K562 (cell line): ENCODE measurements around the gene YEATS2. TPM values are rescaled to one million over a fixed set of nuclear protein-coding genes. Genes with fewer than 3 reads are reported as not detected.

Experiments
- ARID1B ChIP-seq: fragments of 450-650 bp; IDR thresholded peaks from 2 replicates; pipeline ENCODE4 v1.6.1; 2016; ENCODE audit warnings: antibody characterized with exemption, mild to moderate bottlenecking, inconsistent platforms
- BRD9 ChIP-seq: fragments of 450-650 bp; IDR thresholded peaks from 2 replicates; pipeline ENCODE4 v1.6.1; 2018; ENCODE audit warnings: low read depth; ENCODE audit not compliant: partially characterized antibody
- DNMT1 ChIP-seq: fragments of 450-650 bp; IDR thresholded peaks from 2 replicates; pipeline ENCODE4 v1.6.1; 2016; ENCODE audit warnings: antibody characterized with exemption, mild to moderate bottlenecking
- FOXM1 ChIP-seq, 2 experiments: fragments of 450-650 bp in 1 of 2; sonication (generic) in 1 of 2; formaldehyde crosslinking in 1 of 2; IDR thresholded peaks; 2 replicates each; pipeline versions ENCODE4 v1.6.1 to v1.9.0; 2017 to 2022; ENCODE audit warnings: low read depth in 2 of 2, mild to moderate bottlenecking in 2 of 2, missing genetic modification reagents in 1 of 2, moderate library complexity in 1 of 2
- FUS ChIP-seq: fragments of 200-400 bp; formaldehyde crosslinking; optimal IDR thresholded peaks from 2 replicates; pipeline ENCODE3; 2017; ENCODE audit warnings: low read depth, low read length
- KDM5B ChIP-seq: fragments of 200-600 bp; sonication (generic); IDR thresholded peaks from 2 replicates; pipeline ENCODE4 v1.6.1; 2012; ENCODE audit warnings: low read depth, mild to moderate bottlenecking, moderate library complexity, low read length, control low read depth, inconsistent platforms; ENCODE audit not compliant: insufficient replicate concordance
- OTX1 ChIP-seq: fragments of 450-650 bp; formaldehyde crosslinking; IDR thresholded peaks from 2 replicates; pipeline ENCODE4 v1.4.0; 2022; ENCODE audit warnings: mild to moderate bottlenecking
- TAF7 ChIP-seq: fragments of 450-650 bp; IDR thresholded peaks from 2 replicates; pipeline ENCODE4 v1.6.1; 2016; ENCODE audit warnings: missing genetic modification characterization, missing compliant biosample characterization
- ZNF584 ChIP-seq: fragments of 200-800 bp; sonication (Bioruptor generic); IDR thresholded peaks from 2 replicates; pipeline ENCODE4 v1.6.1; 2016; ENCODE audit warnings: low read depth, mild to moderate bottlenecking, missing genetic modification characterization, missing compliant biosample characterization
- polyA plus RNA-seq, 8 experiments: library from polyadenylated mRNA; depleted of rRNA in 4 of 8; stranded (reverse) in 5 of 8; unstranded in 3 of 8; fragments of >200 nt; fragmentation: Nextera tagmentation in 2 of 8; fragmentation: Illumina TruSeq in 1 of 8; extraction: Ambion mirVana in 2 of 8; extraction: Trizol in 1 of 8; gene quantifications; 2 replicates each; pipeline versions ENCODE4 v1.2.1 to v1.2.3, GENCODE V29; 2011 to 2014; ENCODE audit warnings: inconsistent platforms in 1 of 8, missing spikeins in 1 of 8
- total RNA-seq, 7 experiments: library from RNA; depleted of rRNA in 6 of 7; stranded (reverse); fragments of >200 nt in 6 of 7; fragmentation: Illumina TruSeq in 2 of 7; extraction: Trizol in 2 of 7; gene quantifications; 2 replicates each; pipeline versions ENCODE4 v1.2.1 to v1.2.3, GENCODE V29; 2011 to 2021; ENCODE audit warnings: low replicate concordance in 1 of 7
- TF ChIP-seq, protein P1 (sequence below), 2 experiments: fragments of 450-650 bp; formaldehyde crosslinking in 1 of 2; IDR thresholded peaks; 2 replicates each; pipeline versions ENCODE4 v1.4.0 to v1.6.1; 2014 to 2020; ENCODE audit warnings: mild to moderate bottlenecking in 2 of 2, borderline replicate concordance in 1 of 2, low read depth in 1 of 2
- TF ChIP-seq, protein P2 (sequence below): fragments of 250-450 bp; sonication (Bioruptor Pico); IDR thresholded peaks from 2 replicates; pipeline ENCODE4 v1.5.1; 2021; ENCODE audit warnings: mild to moderate bottlenecking

YEATS2 gene
- total and polyA plus RNA-seq, 9 of the 15 experiments (the other 6 are each of a cell fraction or from before 2014, with no cell fraction given) = 1.8 to 35.2 (median 19.0) TPM

DNA sequence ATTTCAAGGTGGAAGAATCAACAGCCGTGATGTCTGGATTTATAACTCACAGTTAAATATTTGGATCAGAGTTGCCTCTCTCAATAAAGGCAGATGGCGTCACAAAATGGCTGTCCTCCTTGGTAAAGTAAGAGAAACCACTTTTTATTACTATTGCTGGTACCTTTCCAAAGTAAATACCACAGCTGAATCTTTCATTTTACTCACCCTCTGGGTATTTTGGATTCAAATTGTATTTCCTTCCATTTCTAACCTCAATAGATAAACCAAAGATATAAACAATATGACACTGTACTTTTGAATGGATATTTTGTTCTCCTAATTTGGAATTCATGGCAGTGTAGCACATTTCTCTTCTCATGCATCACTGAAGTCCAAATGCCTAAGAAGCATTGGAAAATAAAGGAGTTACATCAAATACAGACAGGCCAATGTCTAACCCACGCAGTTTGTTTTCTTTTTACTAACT, 32.6 kb upstream of the YEATS2 start (continued):
- TF ChIP-seq, protein P1, sequence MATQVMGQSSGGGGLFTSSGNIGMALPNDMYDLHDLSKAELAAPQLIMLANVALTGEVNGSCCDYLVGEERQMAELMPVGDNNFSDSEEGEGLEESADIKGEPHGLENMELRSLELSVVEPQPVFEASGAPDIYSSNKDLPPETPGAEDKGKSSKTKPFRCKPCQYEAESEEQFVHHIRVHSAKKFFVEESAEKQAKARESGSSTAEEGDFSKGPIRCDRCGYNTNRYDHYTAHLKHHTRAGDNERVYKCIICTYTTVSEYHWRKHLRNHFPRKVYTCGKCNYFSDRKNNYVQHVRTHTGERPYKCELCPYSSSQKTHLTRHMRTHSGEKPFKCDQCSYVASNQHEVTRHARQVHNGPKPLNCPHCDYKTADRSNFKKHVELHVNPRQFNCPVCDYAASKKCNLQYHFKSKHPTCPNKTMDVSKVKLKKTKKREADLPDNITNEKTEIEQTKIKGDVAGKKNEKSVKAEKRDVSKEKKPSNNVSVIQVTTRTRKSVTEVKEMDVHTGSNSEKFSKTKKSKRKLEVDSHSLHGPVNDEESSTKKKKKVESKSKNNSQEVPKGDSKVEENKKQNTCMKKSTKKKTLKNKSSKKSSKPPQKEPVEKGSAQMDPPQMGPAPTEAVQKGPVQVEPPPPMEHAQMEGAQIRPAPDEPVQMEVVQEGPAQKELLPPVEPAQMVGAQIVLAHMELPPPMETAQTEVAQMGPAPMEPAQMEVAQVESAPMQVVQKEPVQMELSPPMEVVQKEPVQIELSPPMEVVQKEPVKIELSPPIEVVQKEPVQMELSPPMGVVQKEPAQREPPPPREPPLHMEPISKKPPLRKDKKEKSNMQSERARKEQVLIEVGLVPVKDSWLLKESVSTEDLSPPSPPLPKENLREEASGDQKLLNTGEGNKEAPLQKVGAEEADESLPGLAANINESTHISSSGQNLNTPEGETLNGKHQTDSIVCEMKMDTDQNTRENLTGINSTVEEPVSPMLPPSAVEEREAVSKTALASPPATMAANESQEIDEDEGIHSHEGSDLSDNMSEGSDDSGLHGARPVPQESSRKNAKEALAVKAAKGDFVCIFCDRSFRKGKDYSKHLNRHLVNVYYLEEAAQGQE (IDR thresholded peaks at IDR 0.05; ENCODE audit: borderline replicate concordance) = no peak
- TF ChIP-seq, protein P1 (CRISPR knock-in tag; IDR thresholded peaks at IDR 0.05; ENCODE audit: low read depth) = no peak
- TF ChIP-seq ARID1B (no peak), FOXM1 (IDR thresholded peaks at IDR 0.05; ENCODE audit: low read depth) (no peak), FOXM1 (CRISPR knock-in tag; IDR thresholded peaks at IDR 0.05; ENCODE audit: low read depth) (no peak), KDM5B (no peak), TAF7 (tag) (no peak), DNMT1 (no peak), OTX1 (no peak), FUS (no peak), BRD9 (no peak), ZNF584 (no peak)
- TF ChIP-seq, protein P2, sequence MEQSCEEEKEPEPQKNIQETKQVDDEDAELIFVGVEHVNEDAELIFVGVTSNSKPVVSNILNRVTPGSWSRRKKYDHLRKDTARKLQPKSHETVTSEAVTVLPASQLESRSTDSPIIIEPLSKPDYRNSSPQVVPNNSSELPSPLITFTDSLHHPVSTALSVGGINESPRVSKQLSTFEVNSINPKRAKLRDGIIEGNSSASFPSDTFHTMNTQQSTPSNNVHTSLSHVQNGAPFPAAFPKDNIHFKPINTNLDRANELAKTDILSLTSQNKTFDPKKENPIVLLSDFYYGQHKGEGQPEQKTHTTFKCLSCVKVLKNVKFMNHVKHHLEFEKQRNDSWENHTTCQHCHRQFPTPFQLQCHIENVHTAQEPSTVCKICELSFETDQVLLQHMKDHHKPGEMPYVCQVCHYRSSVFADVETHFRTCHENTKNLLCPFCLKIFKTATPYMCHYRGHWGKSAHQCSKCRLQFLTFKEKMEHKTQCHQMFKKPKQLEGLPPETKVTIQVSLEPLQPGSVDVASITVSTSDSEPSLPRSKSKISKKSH (CRISPR knock-in tag) = no peak
